ENCODE results near the gene KLF15. TPM values are rescaled to one million over a fixed set of nuclear protein-coding genes. Genes with fewer than 3 reads are reported as not detected.

KLF15 gene
- total and polyA plus RNA-seq, 9 of the 15 experiments (the other 6 are each of a cell fraction or from before 2014, with no cell fraction given): 0.08 to 4.8 (median 1.2) TPM

GRCh38 chr3:126345641-126346460 lies 11.4 kb downstream of the KLF15 start:
- CTCF ChIA-PET (ENCODE audit: low intra/inter-chr PET ratio): no interaction called here
- in situ Hi-C loops (cut with MboI): no loop called here
- Histone ChIP-seq H3K79me2 (ENCODE audit: control insufficient read depth, insufficient read depth, low read length) (no peaks in the 10 kb centered on the region), H3K9me1 (ENCODE audit: control insufficient read depth, insufficient read depth, low read length) (no peaks in the 10 kb centered on the region), H3K27me3 (ENCODE audit: control insufficient read depth in 2 of 2, insufficient read depth in 2 of 2, low read length in 2 of 2) (no peaks in the 10 kb centered on the region; a peak in 1 of 5 replicates), H3K4me2 (ENCODE audit: insufficient read depth, low read length) (no peak overlapping the region), H3K9me3 (replicated peaks; ENCODE audit: control insufficient read depth, insufficient read depth, low read depth, low read length) (no peaks in the 10 kb centered on the region), H3K4me1 (replicated peaks in 1 of 2; ENCODE audit: control insufficient read depth in 2 of 2, insufficient read depth in 2 of 2, low read length in 2 of 2) (peaks cover 0 to 3% of the 10 kb centered on the region in 2 experiments; a peak in 2 of 5 replicates), H3K36me3 (ENCODE audit: control insufficient read depth, insufficient read depth, low read length) (no peaks in the 10 kb centered on the region), H3K4me3 (no peak overlapping the region), H3K27ac (ENCODE audit: extremely low read depth, low read depth, low read length) (no peak overlapping the region), H2AFZ (ENCODE audit: low read depth, low read length) (no peak overlapping the region), H4K20me1 (replicated peaks; ENCODE audit: control insufficient read depth, insufficient read depth, low read length) (no peaks in the 10 kb centered on the region), H3K9ac (ENCODE audit: insufficient read depth in 1 of 2, low read depth in 2 of 2, low read length in 2 of 2) (no peak overlapping the region)
- ATAC-seq: no peak
- POLR2A ChIA-PET: no interaction called here
- TF ChIP-seq, protein P1, sequence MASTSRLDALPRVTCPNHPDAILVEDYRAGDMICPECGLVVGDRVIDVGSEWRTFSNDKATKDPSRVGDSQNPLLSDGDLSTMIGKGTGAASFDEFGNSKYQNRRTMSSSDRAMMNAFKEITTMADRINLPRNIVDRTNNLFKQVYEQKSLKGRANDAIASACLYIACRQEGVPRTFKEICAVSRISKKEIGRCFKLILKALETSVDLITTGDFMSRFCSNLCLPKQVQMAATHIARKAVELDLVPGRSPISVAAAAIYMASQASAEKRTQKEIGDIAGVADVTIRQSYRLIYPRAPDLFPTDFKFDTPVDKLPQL (IDR thresholded peaks at IDR 0.05; ENCODE audit: extremely low read depth, insufficient read length): no peak
- TF ChIP-seq FOXJ3 (CRISPR knock-in tag; IDR thresholded peaks at IDR 0.05): no peak
- BruUV-seq (replicated peaks): no TSS peak
- intact Hi-C loops (cut with micrococcal nuclease): no loop called here
- FAIRE-seq: no peak
- 57% methylated on average over 4 of the region's 5 CpGs for WGBS (ENCODE audit: insufficient coverage, low coverage, missing lambda C conversion rate)
- no peak for DNase-seq (ENCODE audit: extremely low read depth in 1 of 4, low spot score in 3 of 4)

DNA sequence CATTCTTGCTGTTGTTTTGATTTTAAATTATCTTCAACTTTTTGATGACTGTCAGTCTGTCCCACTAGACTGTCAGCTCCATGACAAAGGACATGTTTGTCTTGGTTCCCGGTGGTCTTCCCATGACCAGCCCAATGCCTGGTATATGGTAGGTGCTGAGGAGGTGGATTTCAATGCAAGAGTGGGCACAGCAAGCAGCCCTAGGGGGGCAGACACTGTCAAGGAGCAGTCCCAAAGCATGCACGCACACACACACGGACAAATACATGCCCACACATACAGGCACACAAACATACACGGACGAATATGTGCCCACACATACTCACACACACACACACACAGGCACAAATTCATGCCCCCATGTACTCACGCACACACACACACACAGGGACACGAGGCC lies 12.0 kb downstream of the KLF15 start:
- no peaks in the 10 kb centered on the region for H4K20me1 ChIP-seq (replicated peaks; ENCODE audit: control insufficient read depth, insufficient read depth, low read length)
- H3K27me3 ChIP-seq (ENCODE audit: control insufficient read depth in 2 of 2, insufficient read depth in 2 of 2, low read length in 2 of 2): no peaks in the 10 kb centered on the region; a peak in 1 of 5 replicates
- H3K4me1 ChIP-seq (replicated peaks in 1 of 2; ENCODE audit: control insufficient read depth in 2 of 2, insufficient read depth in 2 of 2, low read length in 2 of 2): peaks cover 0 to 3% of the 10 kb centered on the region in 2 experiments; a peak in 2 of 5 replicates
- no peak overlapping the region for H3K4me2 ChIP-seq (ENCODE audit: insufficient read depth, low read length)
- no peaks in the 10 kb centered on the region for H3K79me2 ChIP-seq (ENCODE audit: control insufficient read depth, insufficient read depth, low read length)
- no peak for FAIRE-seq
- no peak overlapping the region for H2AFZ ChIP-seq (ENCODE audit: low read depth, low read length)
- BruUV-seq (replicated peaks): no TSS peak
- no peak overlapping the region for H3K9ac ChIP-seq (ENCODE audit: insufficient read depth in 1 of 2, low read depth in 2 of 2, low read length in 2 of 2)
- in situ Hi-C loops (cut with MboI) (no loop called here), intact Hi-C loops (cut with micrococcal nuclease) (no loop called here)
- CTCF ChIA-PET (ENCODE audit: low intra/inter-chr PET ratio): no interaction called here
- H3K9me3 ChIP-seq (replicated peaks; ENCODE audit: control insufficient read depth, insufficient read depth, low read depth, low read length): no peaks in the 10 kb centered on the region
- POLR2A ChIA-PET: no interaction called here
- no peak overlapping the region for H3K27ac ChIP-seq (ENCODE audit: extremely low read depth, low read depth, low read length)
- no peaks in the 10 kb centered on the region for H3K36me3 ChIP-seq (ENCODE audit: control insufficient read depth, insufficient read depth, low read length)
- WGBS (ENCODE audit: insufficient coverage, low coverage, missing lambda C conversion rate): 28% methylated on average over 6 of the region's 7 CpGs
- no peak overlapping the region for H3K4me3 ChIP-seq
- no peaks in the 10 kb centered on the region for H3K9me1 ChIP-seq (ENCODE audit: control insufficient read depth, insufficient read depth, low read length)
- ATAC-seq: no peak
- no peak for DNase-seq (ENCODE audit: extremely low read depth in 1 of 4, low spot score in 3 of 4)
- no peak for TF ChIP-seq SFPQ (IDR thresholded peaks at IDR 0.05; ENCODE audit: low read depth, low read length)
- no peak for TF ChIP-seq ZNF695 (CRISPR knock-in tag; IDR thresholded peaks at IDR 0.05)
- no peak for TF ChIP-seq POLR2H (tag; IDR thresholded peaks at IDR 0.05; ENCODE audit: low read depth)
- TF ChIP-seq THRB (CRISPR knock-in tag; conservative IDR thresholded peaks at IDR 0.05): no peak
- no peak for TF ChIP-seq PTRF (tag; IDR thresholded peaks at IDR 0.05)
- no peak for TF ChIP-seq NKRF (IDR thresholded peaks at IDR 0.05; ENCODE audit: borderline replicate concordance)
